Epithelial cell of esophagus (primary cell): ENCODE measurements around the gene RALBP1.
A peak's percentile ranks its signal among the peaks of the same experiment; 100 is the strongest.

Experiments used
- DNase-seq: peaks from one replicate; pipeline ENCODE4 v3.0.0; 2010; ENCODE audit warnings: low read depth
- H3K4me3 ChIP-seq: 2 replicates; pipeline ENCODE4 v1.5.1; 2011; ENCODE audit warnings: mild to moderate bottlenecking, low read length, control low read depth
- TF ChIP-seq, protein P1 (sequence below): IDR thresholded peaks from 2 replicates; pipeline ENCODE4 v1.5.1; 2011; ENCODE audit warnings: low read depth, mild to moderate bottlenecking, low read length, control low read depth, inconsistent platforms; ENCODE audit not compliant: insufficient read depth; ENCODE audit errors: missing control alignments

RALBP1 gene

GRCh38 chr18:9526458-9526857 lies 51.1 kb downstream of the RALBP1 start:
- no peak overlapping the region for H3K4me3 ChIP-seq
- peak; percentile 59 for DNase-seq
- TF ChIP-seq, protein P1, sequence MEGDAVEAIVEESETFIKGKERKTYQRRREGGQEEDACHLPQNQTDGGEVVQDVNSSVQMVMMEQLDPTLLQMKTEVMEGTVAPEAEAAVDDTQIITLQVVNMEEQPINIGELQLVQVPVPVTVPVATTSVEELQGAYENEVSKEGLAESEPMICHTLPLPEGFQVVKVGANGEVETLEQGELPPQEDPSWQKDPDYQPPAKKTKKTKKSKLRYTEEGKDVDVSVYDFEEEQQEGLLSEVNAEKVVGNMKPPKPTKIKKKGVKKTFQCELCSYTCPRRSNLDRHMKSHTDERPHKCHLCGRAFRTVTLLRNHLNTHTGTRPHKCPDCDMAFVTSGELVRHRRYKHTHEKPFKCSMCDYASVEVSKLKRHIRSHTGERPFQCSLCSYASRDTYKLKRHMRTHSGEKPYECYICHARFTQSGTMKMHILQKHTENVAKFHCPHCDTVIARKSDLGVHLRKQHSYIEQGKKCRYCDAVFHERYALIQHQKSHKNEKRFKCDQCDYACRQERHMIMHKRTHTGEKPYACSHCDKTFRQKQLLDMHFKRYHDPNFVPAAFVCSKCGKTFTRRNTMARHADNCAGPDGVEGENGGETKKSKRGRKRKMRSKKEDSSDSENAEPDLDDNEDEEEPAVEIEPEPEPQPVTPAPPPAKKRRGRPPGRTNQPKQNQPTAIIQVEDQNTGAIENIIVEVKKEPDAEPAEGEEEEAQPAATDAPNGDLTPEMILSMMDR: no peak

DNA sequence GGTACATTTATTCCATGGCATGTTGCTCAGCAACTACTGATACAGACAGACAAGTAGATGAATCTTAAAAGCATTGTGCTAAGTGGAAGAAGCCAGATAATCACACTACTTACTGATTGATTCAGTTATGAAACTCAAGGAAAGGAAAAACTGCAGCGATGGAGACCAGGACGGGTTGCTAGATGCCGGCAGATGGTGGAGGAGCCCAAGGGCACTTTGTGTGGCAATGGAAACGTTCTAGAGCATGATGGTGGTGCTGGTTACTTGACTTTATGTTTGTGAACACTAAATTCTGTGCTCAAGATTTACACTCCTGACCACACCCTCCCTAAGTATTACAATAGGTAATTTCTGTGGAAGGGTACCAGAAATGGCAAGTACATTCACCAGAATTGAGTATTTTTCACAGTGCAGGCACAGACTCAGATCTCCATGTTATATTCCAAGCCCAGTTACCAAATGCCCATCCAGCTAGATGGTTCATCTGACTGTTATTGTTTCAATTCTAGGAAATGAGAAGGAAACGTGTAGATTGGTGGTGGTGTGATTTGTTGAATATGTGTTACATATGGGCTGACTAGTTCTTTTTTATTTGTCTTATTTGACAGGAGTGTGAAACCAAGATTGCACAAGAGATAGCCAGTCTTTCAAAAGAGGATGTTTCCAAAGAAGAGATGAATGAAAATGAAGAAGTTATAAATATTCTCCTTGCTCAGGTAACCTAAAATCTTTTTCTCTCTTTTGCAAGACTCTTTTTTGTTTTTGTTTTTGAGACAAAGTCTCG lies 55.1 kb downstream of the RALBP1 start:
- no peak for DNase-seq
- no peak overlapping the region for H3K4me3 ChIP-seq
- TF ChIP-seq, protein P1: no peak

GRCh38 chr18:9531791-9532410 lies 56.6 kb downstream of the RALBP1 start:
- no peak for DNase-seq
- no peak overlapping the region for H3K4me3 ChIP-seq
- TF ChIP-seq, protein P1: no peak

DNA sequence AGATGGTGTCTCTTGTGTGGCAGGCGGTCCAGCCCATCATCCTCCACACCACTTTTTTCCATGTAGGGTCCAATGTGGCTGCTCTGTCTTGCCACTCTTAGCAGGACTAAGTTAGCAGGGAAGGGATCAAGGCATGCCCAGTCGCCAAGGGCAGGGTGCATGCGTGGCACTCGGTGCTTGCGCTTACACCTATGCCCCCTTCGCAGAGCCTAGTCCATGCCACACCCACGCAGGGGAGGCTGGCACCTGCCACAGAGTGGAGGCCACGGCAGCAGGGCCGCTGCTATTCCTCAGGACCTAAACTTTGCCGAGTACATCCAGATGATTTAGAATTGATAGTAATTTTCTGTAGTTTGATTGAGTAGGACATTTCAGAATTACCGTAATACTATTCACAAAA lies 59.5 kb downstream of the RALBP1 start:
- H3K4me3 ChIP-seq: no peak overlapping the region
- TF ChIP-seq, protein P1: no peak
- DNase-seq: no peak

- DNase-seq: peak; percentile 64
- TF ChIP-seq, protein P1: no peak
- no peak overlapping the region for H3K4me3 ChIP-seq
Measured at GRCh38 chr18:9535430-9535991, 60.2 kb downstream of the RALBP1 start.

DNA sequence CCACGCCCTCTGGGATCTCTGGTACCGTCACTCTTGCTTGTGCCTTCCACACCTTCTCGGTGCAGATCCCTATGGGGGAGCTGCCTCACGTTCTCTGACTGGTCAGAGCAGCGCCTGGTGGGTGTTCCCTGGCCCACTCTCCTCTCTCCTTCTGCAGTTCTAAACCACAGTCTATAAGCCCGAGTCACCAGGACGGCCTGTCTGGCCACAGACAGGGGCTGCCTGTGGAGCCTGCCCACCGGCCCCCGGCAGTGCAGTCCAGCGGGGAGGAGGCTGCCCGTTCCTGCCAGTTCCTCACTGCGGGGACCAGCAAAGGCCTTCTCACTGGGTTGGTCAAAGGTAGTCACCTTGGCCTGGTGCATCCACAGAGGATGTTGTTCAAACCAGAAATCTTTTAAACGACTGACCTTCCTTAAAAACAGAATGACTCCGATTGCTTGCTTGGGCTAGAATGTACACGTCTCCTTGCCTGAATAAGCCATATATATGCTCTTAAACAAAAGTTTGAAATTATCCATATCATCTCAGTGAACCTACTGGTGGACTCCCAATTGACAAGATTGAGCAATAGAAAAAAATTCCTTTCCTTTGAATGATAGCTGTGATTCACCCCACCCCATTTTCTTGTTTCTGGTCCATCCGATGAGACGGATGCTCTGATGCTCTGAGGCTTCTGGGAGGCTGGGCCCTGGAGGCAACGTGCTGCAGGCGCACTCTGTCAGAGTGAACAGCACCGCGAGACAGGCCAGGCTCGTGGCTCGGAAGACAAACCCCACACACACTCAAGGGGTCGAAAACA lies 61.2 kb downstream of the RALBP1 start:
- DNase-seq: peak; percentile 87
- TF ChIP-seq, protein P1: no peak
- H3K4me3 ChIP-seq: no peak overlapping the region
